SU-DHL-6 (cell line): Measurements from ENCODE around the gene UTRN.

Source experiments
- H2AFZ ChIP-seq: fragments of 200-600 bp; sonication (generic); 2 replicates; pipeline ENCODE4 v1.6.1; 2014; ENCODE audit warnings: low read depth, mild to moderate bottlenecking, moderate library complexity, mixed read lengths, antibody characterized with exemption, low read length; ENCODE audit not compliant: severe bottlenecking
- H3F3A ChIP-seq: fragments of 200-600 bp; shearing (Covaris generic); 2 replicates; pipeline ENCODE4 v1.6.0; 2016; ENCODE audit warnings: antibody characterized with exemption, mild to moderate bottlenecking; ENCODE audit not compliant: insufficient read depth
- H3K27ac ChIP-seq: fragments of 200-600 bp; sonication (generic); 2 replicates; pipeline ENCODE4 v1.5.1; 2016; ENCODE audit warnings: low read depth, mild to moderate bottlenecking, low read length, moderate library complexity, mixed read lengths
- H3K27me3 ChIP-seq: fragments of 200-600 bp; sonication (generic), shearing (Covaris generic); 2 replicates; pipeline ENCODE4 v1.6.0; 2014; ENCODE audit warnings: mild to moderate bottlenecking, low read length
- H3K36me3 ChIP-seq: fragments of 200-600 bp; sonication (generic); 2 replicates; pipeline ENCODE4 v1.6.1; 2014; ENCODE audit warnings: mild to moderate bottlenecking, low read length, mixed read lengths
- H3K4me2 ChIP-seq: fragments of 300-600, 200-600 bp; shearing (Covaris generic), sonication (generic); 2 replicates; pipeline ENCODE4 v1.6.0; 2014; ENCODE audit warnings: low read length, low read depth, mild to moderate bottlenecking; ENCODE audit not compliant: poor library complexity, severe bottlenecking
- H3K4me3 ChIP-seq: fragments of 200-600 bp; sonication (generic); 2 replicates; pipeline ENCODE4 v1.5.1; 2014; ENCODE audit warnings: antibody characterized with exemption, low read length, mild to moderate bottlenecking, mixed read lengths; ENCODE audit not compliant: insufficient read depth, poor library complexity, severe bottlenecking
- H3K79me2 ChIP-seq: fragments of 200-600 bp; sonication (generic); 2 replicates; pipeline ENCODE4 v1.6.1; 2014; ENCODE audit warnings: mild to moderate bottlenecking, low read length, moderate library complexity; ENCODE audit not compliant: insufficient read depth
- H3K9ac ChIP-seq: fragments of 200-600 bp; sonication (generic); 2 replicates; pipeline ENCODE4 v1.7.0; 2014; ENCODE audit warnings: mild to moderate bottlenecking, low read length
- H3K9me2 ChIP-seq: fragments of 200-600 bp; sonication (generic); replicated peaks from 2 replicates; pipeline ENCODE4 v1.6.1; 2014; ENCODE audit warnings: low read length; ENCODE audit not compliant: insufficient read depth
- H3K9me3 ChIP-seq: fragments of 200-600 bp; sonication (generic); 2 replicates; pipeline ENCODE4 v1.6.1; 2014; ENCODE audit warnings: low read length, mixed read lengths; ENCODE audit not compliant: insufficient read depth
- H4K20me1 ChIP-seq: fragments of 200-600 bp; sonication (generic); 2 replicates; pipeline ENCODE4 v1.6.1; 2014; ENCODE audit warnings: low read depth, mild to moderate bottlenecking, antibody characterized with exemption, low read length, moderate library complexity, mixed read lengths
- CTCF ChIP-seq: fragments of 200-600 bp; sonication (generic); IDR thresholded peaks from one replicate; pipeline ENCODE4 v1.5.1; 2017; ENCODE audit warnings: antibody characterized with exemption, mild to moderate bottlenecking, low read length, moderate library complexity; ENCODE audit not compliant: insufficient read depth, poor library complexity, severe bottlenecking
- EZH2phosphoT487 ChIP-seq: fragments of 200-600 bp; sonication (generic), shearing (Covaris generic); conservative IDR thresholded peaks from 2 replicates; pipeline ENCODE4 v1.6.1; 2018; ENCODE audit warnings: mild to moderate bottlenecking, antibody characterized with exemption, low read length, moderate library complexity, mixed read lengths

Gene UTRN

GRCh38 chr6:144315981-144316861 is 31.1 kb downstream of the UTRN start:
- Histone ChIP-seq H3K9me3 (no peaks in the 10 kb centered on the region), H3K36me3 (no peaks in the 10 kb centered on the region), H3K27ac (no peak overlapping the region), H3K9ac (no peak overlapping the region), H3K27me3 (no peaks in the 10 kb centered on the region), H2AFZ (no peak overlapping the region), H4K20me1 (no peaks in the 10 kb centered on the region), H3K4me3 (no peak overlapping the region), H3K4me2 (no peak overlapping the region), H3K9me2 (no peaks in the 10 kb centered on the region), H3K79me2 (no peaks in the 10 kb centered on the region), H3F3A (no peaks in the 10 kb centered on the region)
- TF ChIP-seq CTCF (no peak), EZH2phosphoT487 (no peak)

GRCh38 chr6:144316862-144317195 is 31.7 kb downstream of the UTRN start:
- Histone ChIP-seq H3K9me2 (no peaks in the 10 kb centered on the region), H2AFZ (no peak overlapping the region), H3K27me3 (no peaks in the 10 kb centered on the region), H3F3A (no peaks in the 10 kb centered on the region), H3K79me2 (no peaks in the 10 kb centered on the region), H3K36me3 (no peaks in the 10 kb centered on the region), H4K20me1 (no peaks in the 10 kb centered on the region), H3K4me2 (no peak overlapping the region), H3K27ac (no peak overlapping the region), H3K4me3 (no peak overlapping the region), H3K9me3 (no peaks in the 10 kb centered on the region), H3K9ac (no peak overlapping the region)
- TF ChIP-seq CTCF (no peak), EZH2phosphoT487 (no peak)

- Histone ChIP-seq H4K20me1 (no peaks in the 10 kb centered on the region), H3K9me2 (no peaks in the 10 kb centered on the region), H3K36me3 (no peaks in the 10 kb centered on the region), H3K79me2 (no peaks in the 10 kb centered on the region), H3K27me3 (no peaks in the 10 kb centered on the region), H3K4me3 (no peak overlapping the region), H2AFZ (no peak overlapping the region), H3F3A (no peaks in the 10 kb centered on the region), H3K9ac (no peak overlapping the region), H3K27ac (no peak overlapping the region), H3K9me3 (no peaks in the 10 kb centered on the region), H3K4me2 (no peak overlapping the region)
- TF ChIP-seq CTCF (no peak), EZH2phosphoT487 (no peak)
Observed at GRCh38 chr6:144317736-144318135, 32.6 kb downstream of the UTRN start.
